ENCODE measurements around the gene ABCB8. TPM values are rescaled to one million over a fixed set of nuclear protein-coding genes. Genes with fewer than 3 reads are reported as not detected.
"Not testable (repeated sequence)": the region's sequence is repeated elsewhere in the genome, so short reads cannot be mapped to it uniquely, and the experiment has no call there.

The ABCB8 gene
- polyA plus RNA-seq, 12 donors = 12.2 to 33.6 (median 18.1) TPM; not detected in 1

DNA sequence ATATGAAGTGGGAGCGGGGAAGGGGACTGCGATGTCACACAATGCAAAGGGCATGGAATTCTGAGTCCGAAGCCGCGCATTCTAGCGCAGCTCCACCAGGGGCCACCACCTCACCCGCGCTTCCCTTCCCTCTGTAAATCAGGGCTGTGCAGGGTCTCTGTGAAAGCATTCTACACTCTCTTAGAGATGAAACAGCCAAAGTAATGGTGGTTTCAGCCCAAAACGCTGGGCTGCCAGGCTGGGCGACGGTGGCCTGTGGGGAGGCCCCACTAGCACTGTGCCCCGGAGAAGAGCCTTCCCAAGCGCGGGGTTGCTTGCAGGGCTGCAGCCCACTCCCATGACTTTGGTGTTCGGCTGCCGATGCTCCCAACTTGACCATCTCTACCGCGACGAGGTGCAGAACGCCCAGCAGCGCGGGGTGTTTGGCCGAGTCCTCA, 15.3 kb upstream of the ABCB8 start:
- DNase-seq = no peak

- DNase-seq = no peak
These were observed 14.9 kb upstream of the ABCB8 start for GRCh38 chr7:151013356-151013732.

GRCh38 chr7:151013733-151014497, 14.3 kb upstream of the ABCB8 start:
- peak; percentile 77 for DNase-seq

DNA sequence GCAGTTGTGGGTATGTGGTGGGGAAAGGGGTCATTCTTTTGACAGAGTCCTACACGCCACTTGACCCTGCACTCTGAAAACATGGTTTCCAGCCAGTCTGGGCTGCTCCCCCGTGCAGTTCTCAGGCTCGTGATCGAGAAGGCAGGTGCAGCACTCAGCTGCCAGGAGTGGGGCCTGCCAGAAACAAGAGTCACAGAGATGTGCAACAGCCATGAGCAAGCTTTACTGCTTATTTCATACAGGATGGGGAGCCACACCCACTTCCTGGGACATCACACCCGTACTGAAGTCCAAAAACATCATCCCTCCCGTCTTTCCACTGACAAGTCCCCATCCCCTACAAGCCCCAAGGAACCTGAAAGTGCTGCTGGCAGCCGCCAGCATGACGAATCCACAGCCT, 13.3 kb upstream of the ABCB8 start:
- no peak for DNase-seq

- DNase-seq = no peak
These were observed 12.3 kb upstream of the ABCB8 start for GRCh38 chr7:151015967-151016366.

DNA sequence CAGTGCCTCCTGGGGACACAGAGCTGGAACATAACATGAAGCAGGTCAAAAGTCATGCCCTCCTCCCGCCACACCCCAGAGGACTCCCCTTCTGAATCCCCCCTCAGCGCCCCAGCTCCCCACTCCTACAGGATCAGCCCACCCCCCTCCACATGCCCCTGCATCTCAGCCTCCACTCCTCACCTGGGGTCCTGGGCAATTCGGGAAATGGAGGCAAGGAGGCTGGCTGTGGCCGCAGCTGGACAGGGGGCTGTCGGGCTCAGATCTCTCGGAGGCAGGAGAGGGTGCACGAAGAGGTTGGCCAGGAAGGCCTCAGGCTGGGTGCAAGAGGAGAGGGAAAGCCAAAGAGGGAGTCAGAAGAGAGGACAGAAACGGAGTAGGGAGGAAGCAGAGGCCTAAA, 11.7 kb upstream of the ABCB8 start:
- DNase-seq = no peak

- DNase-seq = no peak
These were observed 11.3 kb upstream of the ABCB8 start for GRCh38 chr7:151016942-151017341.

DNA sequence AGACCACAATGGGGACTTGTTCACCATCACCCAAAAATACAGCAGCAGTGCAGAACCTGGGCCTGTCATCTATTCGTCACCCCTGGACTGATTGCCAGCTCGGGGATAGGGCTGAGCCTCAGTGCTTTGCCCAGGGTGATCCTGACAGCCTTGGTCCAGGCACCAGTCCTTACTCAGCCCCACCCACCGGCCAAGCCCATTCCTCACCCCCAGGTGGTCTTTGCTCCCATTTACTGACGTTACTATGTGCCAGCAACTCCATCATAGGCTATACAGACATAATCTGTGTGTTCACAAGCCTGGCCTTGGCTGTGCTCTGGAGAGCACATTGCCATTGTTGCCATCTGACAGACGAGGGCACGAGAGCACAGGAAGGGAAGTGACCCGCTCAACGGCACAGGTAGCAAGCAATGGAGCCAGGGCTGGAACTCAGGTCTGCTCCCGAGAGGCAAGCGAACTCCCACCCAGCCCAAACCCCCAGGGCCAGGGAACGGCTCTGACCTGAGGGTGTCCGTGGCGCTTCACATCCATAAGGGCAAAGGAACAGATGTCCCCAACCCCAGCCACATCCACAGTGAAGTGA, 10.8 kb upstream of the ABCB8 start:
- DNase-seq = no peak

DNA sequence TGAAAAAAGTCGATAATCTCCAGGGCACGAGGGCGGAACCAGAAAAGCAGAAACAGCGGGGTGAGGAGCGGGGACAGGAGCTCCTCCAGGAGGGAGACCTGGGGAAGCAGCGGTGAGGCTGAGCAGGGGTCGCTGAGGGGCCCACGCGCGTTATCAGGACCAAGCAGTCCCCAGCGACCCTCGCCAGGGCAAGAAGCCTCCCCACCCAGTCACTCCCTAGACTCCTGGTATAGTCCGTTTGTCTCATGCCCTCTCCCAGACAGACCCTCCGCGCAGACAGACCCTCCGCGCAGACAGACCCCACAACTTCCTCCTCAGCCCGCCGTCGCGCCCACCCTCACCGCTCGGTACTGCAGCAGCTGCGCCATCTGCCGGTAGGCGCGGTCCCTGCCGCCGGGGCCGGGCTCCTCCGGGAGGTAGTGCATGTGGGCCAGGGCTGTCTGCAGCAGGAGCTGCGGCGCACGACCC, 10.3 kb upstream of the ABCB8 start:
- no peak for DNase-seq

DNA sequence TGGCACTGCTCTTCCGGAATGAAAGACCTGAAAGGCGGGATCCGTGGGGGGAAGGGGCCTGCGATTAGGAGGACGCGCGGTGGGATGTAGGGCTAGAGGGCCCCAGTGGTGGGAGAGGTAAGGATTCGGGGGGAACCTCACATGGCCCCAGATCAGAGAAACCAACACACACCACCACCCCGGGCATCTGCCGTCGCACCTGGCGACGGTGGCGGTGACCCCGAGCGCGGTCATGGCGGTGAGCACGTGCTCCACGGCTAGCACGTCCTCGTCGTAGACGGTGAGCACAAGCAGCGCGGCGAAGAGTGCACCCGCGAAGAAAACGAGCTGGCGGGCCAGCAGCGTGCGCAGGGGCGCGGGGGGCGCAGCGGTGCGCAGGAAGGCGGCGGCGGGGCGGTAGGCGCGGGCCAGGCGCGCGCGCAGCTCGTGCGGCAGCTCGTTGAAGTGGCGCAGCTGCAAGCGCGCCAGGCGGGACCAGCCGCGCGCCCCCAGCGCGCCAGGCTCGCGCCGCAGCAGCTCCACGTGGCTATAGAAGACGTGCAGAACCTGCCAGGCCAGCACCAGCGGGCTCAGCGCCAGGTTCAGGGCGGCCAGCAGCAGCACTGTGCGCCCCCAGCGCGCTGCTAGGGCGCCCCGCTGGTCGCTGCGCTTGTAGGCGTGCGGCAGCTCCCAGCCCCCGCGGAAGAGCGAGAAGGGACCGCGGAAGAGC, 9.7 kb upstream of the ABCB8 start:
- no peak for DNase-seq

GRCh38 chr7:151019130-151019447, 9.2 kb upstream of the ABCB8 start:
- DNase-seq = no peak

DNA sequence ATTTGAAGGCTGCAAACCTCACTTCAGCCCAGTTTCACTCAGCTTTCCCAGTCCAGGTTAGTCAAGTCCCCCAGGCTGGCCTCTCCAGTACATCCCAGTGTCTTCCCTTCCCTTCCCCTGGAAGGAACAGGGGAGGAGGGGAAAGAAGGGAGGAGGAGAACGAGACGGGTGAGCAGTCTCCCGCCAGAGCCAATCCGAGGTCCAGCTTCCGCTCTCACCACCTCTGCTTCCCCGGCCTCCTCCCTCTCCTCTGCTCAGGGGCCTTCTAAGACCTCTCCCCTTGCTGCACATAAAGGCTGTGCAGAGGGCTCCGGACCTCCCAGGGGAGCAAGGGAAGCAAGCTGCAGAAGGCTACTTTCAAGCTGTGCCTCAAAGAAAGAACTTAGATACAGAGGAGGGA, 8.0 kb upstream of the ABCB8 start:
- DNase-seq = no peak

GRCh38 chr7:151023232-151023631, 5.0 kb upstream of the ABCB8 start:
- no peak for DNase-seq

DNA sequence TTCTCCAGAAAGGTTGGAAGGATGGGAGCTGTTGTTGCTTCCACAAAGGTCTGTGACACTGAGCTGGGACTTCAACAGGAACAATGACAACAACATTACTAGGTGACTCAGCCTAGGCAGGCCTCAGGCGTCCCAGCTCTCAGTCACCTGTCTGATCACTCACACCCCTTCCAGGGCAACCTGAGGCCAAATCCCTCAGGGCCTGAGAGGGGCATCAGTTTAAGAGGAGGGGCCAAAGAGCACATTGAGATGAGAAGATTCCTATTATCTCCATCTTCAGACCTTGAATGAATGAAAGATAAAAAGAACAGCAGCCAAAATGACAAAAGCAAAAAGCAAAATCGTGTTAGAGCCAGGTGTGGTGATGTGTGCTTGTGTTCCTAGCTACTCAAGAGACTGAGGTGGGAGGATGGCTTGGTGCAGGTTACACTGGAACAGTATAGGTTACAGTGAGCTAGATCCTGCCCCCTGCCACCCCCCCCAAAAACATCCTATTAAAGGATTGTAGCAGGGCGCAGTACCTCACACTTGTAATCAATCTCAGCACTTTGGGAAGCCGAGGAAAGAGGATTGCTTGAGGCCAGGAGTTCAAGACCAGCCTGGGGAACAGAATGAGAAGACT, 3.7 kb upstream of the ABCB8 start, which contains the start of gene ATG9B:
Gene ATG9B, minus strand, starts transcription at position 60 of the 622 bp plus-strand sequence. CDS start 71 bp downstream, outside the sequence.
- DNase-seq = no peak

GRCh38 chr7:151025924-151026671, 2.2 kb upstream of the ABCB8 start:
- DNase-seq = no peak

DNA sequence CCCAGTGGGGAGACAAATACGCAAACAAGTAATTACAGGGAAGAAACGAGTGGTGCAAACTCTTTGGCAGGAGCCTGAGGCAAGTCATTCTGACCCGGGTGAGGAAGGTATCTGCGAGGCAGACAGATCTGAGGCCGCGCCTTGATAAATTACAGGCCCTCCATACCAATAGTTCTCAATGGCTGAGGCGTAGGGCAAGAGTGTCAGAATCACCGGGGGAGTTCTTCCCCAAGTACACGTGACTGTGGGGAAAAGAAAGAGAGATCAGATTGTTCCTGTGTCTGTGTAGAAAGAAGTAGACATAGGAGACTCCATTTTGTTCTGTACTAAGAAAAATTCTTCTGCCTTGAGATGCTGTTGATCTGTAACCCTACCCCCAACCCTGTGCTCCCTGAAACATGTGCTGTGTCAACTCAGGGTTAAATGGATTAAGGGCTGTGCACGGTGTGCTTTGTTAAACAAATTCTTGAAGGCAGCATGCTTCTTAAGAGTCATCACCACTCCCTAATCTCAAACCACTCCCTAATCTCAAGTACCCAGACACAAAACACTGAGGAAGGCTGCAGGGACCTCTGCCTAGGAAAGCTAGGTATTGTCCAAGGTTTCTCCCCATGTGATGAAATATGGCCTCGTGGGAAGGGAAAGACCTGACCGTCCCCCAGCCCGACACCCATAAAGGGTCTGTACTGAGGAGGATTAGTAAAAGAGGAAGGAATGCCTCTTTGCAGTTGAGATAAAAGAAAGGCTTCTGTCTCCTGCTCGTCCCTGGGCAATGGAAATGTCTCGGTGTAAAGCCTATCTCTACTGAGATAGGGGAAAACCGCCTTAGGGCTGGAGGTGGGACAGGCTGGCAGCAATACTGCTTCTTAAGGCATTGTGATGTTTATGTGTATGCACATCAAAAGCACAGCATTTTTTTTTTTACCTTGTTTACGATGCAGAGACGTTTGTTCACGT, 1.2 kb upstream of the ABCB8 start:
- not testable (repeated sequence) for DNase-seq

- not testable (repeated sequence) for DNase-seq
These were observed 521 bp upstream of the ABCB8 start for GRCh38 chr7:151027728-151028130.

GRCh38 chr7:151028948-151029501, 775 bp downstream of the ABCB8 start:
- DNase-seq = no peak

DNA sequence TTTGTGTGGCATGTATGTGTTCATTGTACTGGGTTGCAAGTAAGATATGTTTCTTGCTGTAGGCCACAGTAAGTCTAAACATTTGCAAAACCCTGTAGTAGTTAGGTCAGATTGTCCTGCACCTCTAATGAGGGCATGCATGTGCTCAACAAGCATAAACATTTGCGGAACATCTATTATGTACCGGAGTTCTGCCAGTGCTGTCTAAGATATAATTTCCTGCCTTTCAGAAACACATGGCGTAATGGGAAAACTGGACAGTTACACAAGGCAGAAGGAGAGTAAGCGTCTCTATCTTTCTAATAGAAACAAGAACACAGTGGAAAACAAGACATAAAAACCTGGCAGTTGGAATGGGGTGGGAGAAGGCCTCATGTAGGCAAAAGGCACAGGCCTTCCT, 2.8 kb downstream of the ABCB8 start:
- no peak for DNase-seq
